H9 (cell line): ENCODE results near the gene INPP4A. TPM values are rescaled to one million over a fixed set of nuclear protein-coding genes. Genes with fewer than 3 reads are reported as not detected.

Experiments used
- DNase-seq: peaks from one replicate; pipeline ENCODE4 v3.0.0-alpha.2; 2017
- H2AFZ ChIP-seq: one replicate; pipeline ENCODE4 v1.6.1; 2013; ENCODE audit warnings: mild to moderate bottlenecking, low read length, control low read depth, moderate library complexity
- H2AK5ac ChIP-seq: 2 replicates; pipeline ENCODE4 v1.6.1; 2013; ENCODE audit warnings: low read length, control low read depth, mixed read lengths; ENCODE audit not compliant: insufficient read length
- H2BK120ac ChIP-seq: one replicate; pipeline ENCODE4 v1.6.1; 2013; ENCODE audit warnings: low read depth, mild to moderate bottlenecking, low read length, control low read depth, inconsistent platforms; ENCODE audit not compliant: poor library complexity, severe bottlenecking
- H2BK12ac ChIP-seq: 2 replicates; pipeline ENCODE4 v1.6.1; 2013; ENCODE audit warnings: low read length, control low read depth, mixed read lengths, low read depth; ENCODE audit not compliant: insufficient read length
- H2BK15ac ChIP-seq: 2 replicates; pipeline ENCODE4 v1.6.1; 2013; ENCODE audit warnings: low read depth, low read length, control low read depth
- H2BK20ac ChIP-seq: one replicate; pipeline ENCODE4 v1.6.1; 2013; ENCODE audit warnings: low read depth, mild to moderate bottlenecking, low read length, control low read depth, inconsistent platforms; ENCODE audit not compliant: poor library complexity, severe bottlenecking
- H2BK5ac ChIP-seq: 2 replicates; pipeline ENCODE4 v1.6.1; 2013; ENCODE audit warnings: low read length, control low read depth, mixed read lengths; ENCODE audit not compliant: insufficient read length
- H3K14ac ChIP-seq: 2 replicates; pipeline ENCODE4 v1.6.1; 2013; ENCODE audit warnings: low read length, control low read depth; ENCODE audit not compliant: insufficient read depth
- H3K18ac ChIP-seq: 2 replicates; pipeline ENCODE4 v1.6.1; 2013; ENCODE audit warnings: low read depth, mild to moderate bottlenecking, mixed read lengths, low read length, control low read depth; ENCODE audit not compliant: insufficient read length
- H3K23ac ChIP-seq: 2 replicates; pipeline ENCODE4 v1.6.1; 2013; ENCODE audit warnings: low read length, control low read depth, mixed read lengths, low read depth; ENCODE audit not compliant: insufficient read length
- H3K23me2 ChIP-seq: 2 replicates; pipeline ENCODE4 v1.6.1; 2013; ENCODE audit warnings: low read depth, mild to moderate bottlenecking, mixed read lengths, low read length, control low read depth; ENCODE audit not compliant: insufficient read length, poor library complexity, severe bottlenecking
- H3K27ac ChIP-seq: 2 replicates; pipeline ENCODE4 v1.5.1; 2013; ENCODE audit warnings: low read length, control low read depth, mixed read lengths, low read depth; ENCODE audit not compliant: insufficient read length
- H3K27me3 ChIP-seq: 2 replicates; pipeline ENCODE4 v1.6.1; 2013; ENCODE audit warnings: low read length, control low read depth, inconsistent platforms; ENCODE audit not compliant: insufficient read depth
- H3K4ac ChIP-seq: 2 replicates; pipeline ENCODE4 v1.6.1; 2013; ENCODE audit warnings: low read depth, mild to moderate bottlenecking, control low read depth, inconsistent platforms, low read length, moderate library complexity
- H3K4me1 ChIP-seq: 2 replicates; pipeline ENCODE4 v1.6.1; 2013; ENCODE audit warnings: low read length, control low read depth, inconsistent platforms; ENCODE audit not compliant: insufficient read depth
- H3K4me2 ChIP-seq: 2 replicates; pipeline ENCODE4 v1.6.1; 2013; ENCODE audit warnings: low read length, control low read depth, mixed read lengths; ENCODE audit not compliant: insufficient read length, insufficient read depth
- H3K56ac ChIP-seq: 2 replicates; pipeline ENCODE4 v1.6.1; 2013; ENCODE audit warnings: low read depth, mild to moderate bottlenecking, mixed read lengths, low read length, control low read depth; ENCODE audit not compliant: insufficient read length
- H3K79me1 ChIP-seq: 2 replicates; pipeline ENCODE4 v1.6.1; 2013; ENCODE audit warnings: low read depth, mild to moderate bottlenecking, moderate library complexity, low read length, control low read depth, inconsistent platforms; ENCODE audit not compliant: insufficient read depth, poor library complexity, severe bottlenecking
- H3K79me2 ChIP-seq: 2 replicates; pipeline ENCODE4 v1.6.1; 2013; ENCODE audit warnings: low read length, control low read depth, inconsistent platforms; ENCODE audit not compliant: insufficient read depth
- H3K9ac ChIP-seq: 2 replicates; pipeline ENCODE4 v1.6.1; 2013; ENCODE audit warnings: low read length, control low read depth, mixed read lengths; ENCODE audit not compliant: insufficient read length; ENCODE audit errors: extremely low read depth
- H3K9me3 ChIP-seq: one replicate; pipeline ENCODE4 v1.6.1; 2013; ENCODE audit warnings: low read depth, low read length, inconsistent platforms; ENCODE audit not compliant: control insufficient read depth
- H3T11ph ChIP-seq: one replicate; pipeline ENCODE4 v1.6.1; 2013; ENCODE audit warnings: mild to moderate bottlenecking, low read length, control low read depth, inconsistent platforms
- H4K20me1 ChIP-seq: one replicate; pipeline ENCODE4 v1.6.1; 2013; ENCODE audit not compliant: control insufficient read depth, insufficient read length, insufficient read depth
- H4K5ac ChIP-seq: 2 replicates; pipeline ENCODE4 v1.6.1; 2013; ENCODE audit warnings: low read depth, mild to moderate bottlenecking, mixed read lengths, low read length, control low read depth; ENCODE audit not compliant: insufficient read length
- H4K8ac ChIP-seq: replicated peaks from 2 replicates; pipeline ENCODE4 v1.6.1; 2013; ENCODE audit warnings: low read length, control low read depth, mixed read lengths, low read depth; ENCODE audit not compliant: insufficient read length
- H4K91ac ChIP-seq: 2 replicates; pipeline ENCODE4 v1.6.1; 2013; ENCODE audit warnings: low read depth, mild to moderate bottlenecking, moderate library complexity, mixed read lengths, low read length, control low read depth; ENCODE audit not compliant: insufficient read length
- H3K27ac Mint-ChIP-seq, 3 experiments: 2 replicates in 2 of 3; 3 replicates in 1 of 3; pipeline ENCODE4 v1.8.0; 2020 to 2021; ENCODE audit warnings: mixed read lengths in 3 of 3, mild to moderate bottlenecking in 1 of 3, moderate library complexity in 1 of 3
- H3K27me3 Mint-ChIP-seq: 2 replicates; pipeline ENCODE4 v1.8.0; 2021; ENCODE audit warnings: low read depth, mild to moderate bottlenecking, moderate library complexity, mixed read lengths
- H3K36me3 Mint-ChIP-seq, 3 experiments: 2 replicates in 2 of 3; 3 replicates in 1 of 3; pipeline ENCODE4 v1.8.0; 2020 to 2021; ENCODE audit warnings: low read depth in 3 of 3, mixed read lengths in 3 of 3; ENCODE audit not compliant: insufficient read depth in 1 of 3
- H3K4me1 Mint-ChIP-seq, 2 experiments: 2 replicates each; pipeline ENCODE4 v1.8.0; 2020; ENCODE audit warnings: mixed read lengths in 2 of 2
- H3K4me3 Mint-ChIP-seq, 2 experiments: 2 replicates in 1 of 2; 3 replicates in 1 of 2; pipeline ENCODE4 v1.8.0; 2020 to 2021; ENCODE audit warnings: mild to moderate bottlenecking in 2 of 2, mixed read lengths in 2 of 2, moderate library complexity in 1 of 2
- H3K9me3 Mint-ChIP-seq, 2 experiments: 2 replicates in 1 of 2; 3 replicates in 1 of 2; pipeline ENCODE4 v1.8.0; 2020; ENCODE audit warnings: mild to moderate bottlenecking in 2 of 2, mixed read lengths in 2 of 2, moderate library complexity in 1 of 2
- CTCF ChIP-seq: fragments of 200-600 bp; sonication (generic); conservative IDR thresholded peaks from 3 replicates; pipeline ENCODE4 v1.8.0; 2021; ENCODE audit warnings: antibody characterized with exemption, mild to moderate bottlenecking
- WGBS: extraction: QIAGEN DNeasy Blood & Tissue Kit; methylation state at CpG from one replicate; pipeline ENCODE4 v1.1.7; 2013; ENCODE audit warnings: missing lambda C conversion rate, low lambda C conversion rate, mixed read lengths; ENCODE audit not compliant: insufficient read length; ENCODE audit errors: extremely low coverage; 5-methylcytosine and 5-hydroxymethylcytosine counted together
- total RNA-seq: library from RNA; stranded (reverse); gene quantifications from 2 replicates; pipeline ENCODE4 v1.2.1, GENCODE V29; 2021

Gene INPP4A
- total RNA-seq, 1 experiment from 2014 or later, result 55.2 TPM

- WGBS, result no CpG with 5 or more reads among the region's 6 CpGs
- H3K27ac Mint-ChIP-seq, result no peak overlapping the region; a peak in 1 of 7 replicates
- DNase-seq, result no peak
- no peak overlapping the region for H2BK15ac ChIP-seq
- no peak overlapping the region for H3K18ac ChIP-seq
- H3K4me1 ChIP-seq, result peaks cover 13% of the 10 kb centered on the region; the same call in 1 of the 2 replicates
- no peak overlapping the region for H3K56ac ChIP-seq
- H3K79me2 ChIP-seq, result peaks cover 4% of the 10 kb centered on the region; the same call in 1 of the 2 replicates
- H3K27ac ChIP-seq, result no peak overlapping the region
- no peaks in the 10 kb centered on the region for H3K9me3 ChIP-seq
- no peak for TF ChIP-seq CTCF
- H4K8ac ChIP-seq, result no peak overlapping the region
- H2BK20ac ChIP-seq, result no peak overlapping the region
- no peaks in the 10 kb centered on the region for H3K9me3 Mint-ChIP-seq
- no peak overlapping the region for H2BK5ac ChIP-seq
- H4K20me1 ChIP-seq, result no peaks in the 10 kb centered on the region
- no peaks in the 10 kb centered on the region for H3K27me3 Mint-ChIP-seq
- no peak overlapping the region for H3K4ac ChIP-seq
- H3K23ac ChIP-seq, result no peak overlapping the region
- H3T11ph ChIP-seq, result no peak overlapping the region
- no peak overlapping the region for H4K91ac ChIP-seq
- no peak overlapping the region for H3K4me2 ChIP-seq
- H3K23me2 ChIP-seq, result no peaks in the 10 kb centered on the region
- no peaks in the 10 kb centered on the region for H3K27me3 ChIP-seq
- peaks cover 4 to 14% (median 11%) of the 10 kb centered on the region in 3 experiments for H3K36me3 Mint-ChIP-seq
- no peak overlapping the region for H4K5ac ChIP-seq
- H3K4me1 Mint-ChIP-seq, result peaks cover 74 to 75% of the 10 kb centered on the region in 2 experiments
- peaks cover 12% of the 10 kb centered on the region for H3K79me1 ChIP-seq
- no peak overlapping the region for H2AFZ ChIP-seq
- no peak overlapping the region for H3K4me3 Mint-ChIP-seq
- H2AK5ac ChIP-seq, result no peak overlapping the region
- H2BK12ac ChIP-seq, result no peak overlapping the region
- H3K14ac ChIP-seq, result peak overlapping the region; percentile 8; the same call in 1 of the 2 replicates
- no peak overlapping the region for H3K9ac ChIP-seq
- H2BK120ac ChIP-seq, result no peak overlapping the region
These were observed 16.9 kb downstream of the INPP4A start for GRCh38 chr2:98461498-98462049.
